NCI-H187 (cell line): ENCODE results near the gene JADE3.
"Not testable (repeated sequence)": the region's sequence is repeated elsewhere in the genome, so short reads cannot be mapped to it uniquely, and the experiment has no call there.

ENCODE experiments used
- DNase-seq, 2 experiments: peaks; one replicate each; lab custom pipeline; 2025; lab: John Stamatoyannopoulos, UW

JADE3 gene

DNA sequence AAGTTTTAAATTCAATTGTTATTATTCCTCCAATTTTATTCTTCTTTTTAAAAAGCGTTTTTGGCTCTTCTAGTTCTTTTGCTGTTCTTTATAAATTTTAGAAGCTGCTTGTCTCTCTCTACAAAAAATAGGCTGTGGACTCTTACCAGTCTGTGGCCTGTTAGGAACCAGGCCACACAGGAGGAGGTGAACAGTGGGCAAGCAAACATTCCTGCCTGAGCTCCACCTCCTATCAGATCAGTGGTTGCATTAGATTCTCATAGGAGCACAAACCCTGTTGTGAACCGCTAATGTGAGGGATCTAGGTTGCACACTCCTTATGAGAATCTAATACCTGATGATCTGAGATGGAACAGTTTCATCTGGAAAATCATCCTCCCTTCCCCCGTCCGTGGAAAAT lies 23.1 kb downstream of the JADE3 start:
- DNase-seq = no peak

DNA sequence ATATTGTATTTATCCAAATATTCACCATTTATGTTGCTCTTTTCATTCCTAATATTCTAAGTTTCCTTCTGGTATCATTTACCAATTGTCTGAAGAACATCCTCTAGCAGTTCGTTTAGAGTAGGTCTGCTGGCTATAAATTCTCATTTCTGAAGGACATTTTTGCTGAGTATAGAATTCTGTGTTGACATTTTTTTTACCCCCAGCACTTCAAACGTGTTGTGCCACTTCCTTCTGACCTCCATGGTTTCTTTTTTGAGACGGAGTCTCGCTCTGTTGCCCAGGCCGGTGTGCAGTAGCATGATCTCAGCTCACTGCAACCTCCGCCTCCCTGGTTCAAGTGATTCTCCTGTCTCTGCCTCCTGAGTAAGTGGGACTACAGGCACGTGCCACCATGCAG lies 26.4 kb downstream of the JADE3 start:
- DNase-seq = no peak

DNA sequence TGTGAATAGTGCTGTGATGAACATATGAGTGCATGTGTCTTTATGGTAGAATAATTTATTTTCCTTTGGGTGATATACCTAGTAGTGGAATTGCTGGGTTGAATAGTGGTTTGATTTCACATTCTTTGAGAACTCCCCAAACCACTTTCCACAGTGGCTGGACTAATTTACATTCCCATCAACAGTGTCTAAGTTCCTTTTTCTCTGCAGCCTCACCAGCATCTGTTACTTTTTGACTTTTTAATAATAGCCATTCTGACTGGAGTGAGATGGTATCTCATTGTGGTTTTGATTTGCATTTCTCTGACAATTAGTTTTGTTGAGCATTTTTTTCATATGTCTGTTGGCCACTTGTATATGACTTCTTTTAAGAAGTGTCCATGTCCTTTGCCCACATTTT lies 29.1 kb downstream of the JADE3 start:
- no peak for DNase-seq

DNA sequence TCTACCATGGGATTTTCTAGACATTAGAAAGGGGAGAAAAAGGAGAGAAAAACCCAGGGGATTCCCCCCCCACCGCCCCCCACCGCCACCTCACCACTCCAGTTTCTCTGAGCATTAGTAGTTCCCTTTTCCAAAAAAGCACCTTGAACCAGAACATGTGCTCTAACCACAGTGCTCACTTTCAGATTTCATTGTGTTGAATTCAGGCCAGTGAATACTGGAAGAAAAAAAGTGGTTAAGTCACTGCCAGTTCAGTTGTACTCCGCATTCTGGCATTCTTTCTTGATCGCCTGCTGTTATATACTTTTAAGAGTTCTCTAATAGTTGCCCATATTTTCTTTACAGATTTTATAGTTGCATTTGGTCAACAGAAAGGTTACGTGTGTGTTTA lies 40.9 kb downstream of the JADE3 start:
- DNase-seq = no peak

DNA sequence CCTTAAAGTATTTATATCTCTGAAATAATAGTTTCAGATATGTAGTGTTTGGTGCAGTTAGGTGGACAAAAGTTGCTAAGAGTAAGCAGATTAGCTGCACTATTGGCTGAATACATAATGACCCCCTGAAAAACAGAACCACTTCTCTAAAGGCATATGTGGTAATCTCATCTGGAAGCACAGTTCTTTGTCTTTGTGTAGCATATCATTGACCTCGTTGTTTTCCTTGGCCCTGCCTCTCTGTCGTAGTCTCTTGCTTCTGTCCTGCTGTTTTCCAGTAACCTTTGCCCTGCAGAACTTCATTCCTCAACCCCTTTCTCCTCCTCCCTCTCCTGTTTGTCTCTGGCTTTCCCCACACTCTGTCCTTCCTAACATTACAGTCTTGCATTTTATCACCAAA lies 41.4 kb downstream of the JADE3 start:
- DNase-seq = no peak

DNA sequence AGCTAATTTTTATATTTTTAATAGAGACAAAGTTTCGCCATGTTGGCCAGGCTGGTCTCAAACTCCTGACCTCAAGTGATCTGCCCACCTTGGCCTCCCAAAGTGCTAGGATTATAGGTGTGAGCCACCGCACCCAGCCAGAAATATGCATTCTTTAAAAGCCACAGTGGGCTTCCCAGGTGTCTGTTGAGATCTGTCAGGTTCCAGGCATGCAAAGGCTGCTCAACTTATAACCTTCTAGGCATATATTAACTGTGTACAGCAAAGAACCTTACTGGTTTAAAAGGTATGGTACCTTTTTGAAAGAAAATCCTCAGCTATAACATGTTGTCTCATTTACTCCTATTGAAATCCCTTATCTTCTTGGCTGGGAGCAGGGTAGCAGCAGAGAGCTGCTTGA lies 42.5 kb downstream of the JADE3 start:
- no peak for DNase-seq

DNA sequence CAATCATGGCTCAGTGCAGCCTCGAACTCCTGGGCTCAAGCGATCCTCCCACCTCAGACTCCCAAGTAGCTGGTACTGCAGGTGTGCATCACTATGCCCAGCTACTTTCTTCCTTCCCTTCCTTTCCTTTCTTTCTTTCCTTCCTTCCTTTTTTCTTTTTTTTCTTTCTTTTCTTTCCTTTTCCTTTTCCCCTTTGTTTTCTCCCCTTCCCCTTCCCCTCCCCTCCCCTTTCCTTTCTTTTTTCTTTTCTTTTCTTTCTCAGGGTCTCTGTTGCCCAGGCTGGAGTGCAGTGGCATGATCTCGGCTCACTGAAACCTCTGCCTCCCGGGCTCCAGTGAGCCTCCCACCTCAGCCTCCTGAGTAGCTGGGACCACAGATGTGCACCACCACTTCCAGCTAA lies 44.4 kb downstream of the JADE3 start:
- DNase-seq = not testable (repeated sequence)

DNA sequence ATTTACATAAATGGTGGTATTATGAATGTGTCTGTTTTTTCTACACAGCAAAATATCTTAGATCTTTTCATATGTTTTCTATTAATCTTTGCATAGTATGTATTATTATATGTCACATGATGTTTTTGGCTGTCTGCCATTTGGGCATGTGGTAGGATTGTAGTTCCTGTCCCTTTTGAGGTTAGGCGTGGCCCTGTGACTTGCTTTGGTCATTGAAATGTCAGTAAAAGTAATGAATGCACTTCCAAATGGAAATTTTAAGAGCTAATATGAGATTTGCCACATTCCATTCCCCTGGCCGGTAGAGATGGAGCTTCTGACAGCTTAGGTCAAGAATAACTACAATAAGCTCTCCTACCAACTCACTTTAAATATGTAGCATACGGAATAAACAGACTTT lies 45.1 kb downstream of the JADE3 start:
- no peak for DNase-seq

DNA sequence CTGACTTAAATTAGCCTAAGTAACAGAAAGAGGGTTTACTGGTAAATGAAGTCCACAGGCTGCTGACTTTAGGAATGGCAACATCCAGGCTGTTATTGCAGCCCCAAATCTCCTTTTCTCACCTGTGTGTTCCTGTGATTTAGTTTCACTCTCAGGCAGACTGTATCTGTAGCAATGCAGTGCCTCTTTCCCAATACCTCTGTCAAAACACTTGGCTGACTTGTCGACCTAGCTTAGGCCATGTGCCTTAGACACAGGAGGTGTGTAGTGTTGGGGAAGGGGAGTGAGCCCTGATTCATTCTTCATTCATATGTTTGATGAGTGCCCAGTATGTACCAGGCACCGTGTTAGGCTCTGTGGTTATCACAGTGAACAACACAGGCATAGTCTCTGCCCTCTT lies 46.9 kb downstream of the JADE3 start:
- no peak for DNase-seq

DNA sequence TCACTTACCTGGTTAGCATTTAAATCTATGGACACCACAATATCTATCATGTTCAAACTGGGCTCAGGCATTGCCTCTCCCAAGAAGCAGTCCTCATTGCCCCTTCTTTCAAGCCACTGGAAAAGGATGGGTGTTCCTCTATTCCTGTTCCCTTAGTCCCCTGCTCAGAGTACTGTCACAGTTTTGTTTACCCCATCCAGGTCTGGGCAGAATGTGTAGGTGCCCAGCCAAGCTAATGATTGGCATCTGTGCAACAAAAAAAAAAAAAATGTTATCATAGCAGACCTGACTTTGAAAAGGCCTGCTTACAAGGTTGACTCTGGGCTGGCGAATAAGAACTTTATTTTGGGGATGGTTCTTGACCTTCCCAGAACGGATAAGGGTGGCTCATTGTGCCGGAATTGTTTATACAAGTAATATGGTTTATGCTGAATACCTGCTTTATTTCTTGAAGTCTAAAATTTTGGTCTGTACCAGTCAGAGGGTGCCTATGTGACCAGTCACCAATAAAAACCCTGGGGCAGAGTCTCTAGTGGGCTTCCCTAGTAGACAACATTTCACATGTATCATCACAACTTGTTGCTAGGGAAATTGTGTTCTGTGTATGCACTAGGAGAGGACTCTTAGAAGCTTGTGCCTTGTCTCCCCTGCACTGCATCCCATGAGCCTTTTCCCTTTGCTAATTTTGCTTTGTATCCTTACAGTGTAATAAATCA lies 47.9 kb downstream of the JADE3 start:
- no peak for DNase-seq

DNA sequence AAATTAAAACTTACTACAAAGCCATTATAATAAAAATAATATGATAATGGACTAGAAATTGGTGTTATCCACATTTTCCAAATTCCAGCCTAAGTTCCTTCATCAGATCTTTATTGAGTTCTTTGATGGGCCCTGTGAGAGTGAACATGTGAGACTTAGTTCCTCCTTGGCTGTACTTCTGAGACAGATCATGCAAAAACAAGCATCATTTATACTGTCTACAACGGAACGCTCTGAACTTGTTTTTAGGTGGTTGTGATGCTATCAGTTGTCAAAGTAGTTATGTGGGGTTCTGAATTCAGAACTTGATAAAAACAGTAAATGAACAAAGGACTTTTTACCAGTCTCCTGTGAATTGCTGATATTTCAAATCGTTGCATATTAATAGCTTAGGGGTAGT lies 48.9 kb downstream of the JADE3 start:
- DNase-seq = no peak

DNA sequence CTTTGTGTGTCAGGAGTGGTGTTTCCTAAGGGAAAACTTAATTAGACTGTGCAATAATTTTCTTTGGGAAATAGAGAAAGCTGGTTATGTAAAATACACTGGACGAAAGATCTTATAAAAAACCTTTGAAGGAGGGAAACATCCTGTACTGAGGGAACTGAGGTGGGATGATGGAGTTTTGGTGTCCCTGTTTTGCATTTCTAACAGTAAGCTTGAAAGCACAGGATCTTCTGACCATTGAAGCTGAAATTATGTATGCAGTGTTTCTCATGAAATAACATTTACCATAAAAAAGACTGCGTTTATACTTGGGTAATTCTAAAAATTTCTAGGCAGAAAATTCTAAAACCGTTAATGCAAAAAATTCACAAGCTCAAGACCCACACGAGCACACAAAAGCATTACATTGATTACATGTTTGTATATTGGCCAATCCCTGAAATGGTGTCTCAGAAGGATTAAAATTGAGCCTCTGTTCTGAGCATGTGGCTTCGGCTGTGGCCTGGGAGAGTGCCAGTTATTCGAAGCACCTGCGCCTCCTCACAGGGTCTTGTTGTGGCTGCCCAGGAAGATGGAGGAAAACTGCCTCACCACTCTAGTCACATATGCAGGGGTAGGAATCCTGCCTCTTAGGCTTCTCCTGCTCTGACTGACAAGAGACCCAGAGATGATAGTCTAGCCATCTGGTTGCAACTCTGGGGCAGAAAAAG lies 49.5 kb downstream of the JADE3 start:
- DNase-seq = no peak

DNA sequence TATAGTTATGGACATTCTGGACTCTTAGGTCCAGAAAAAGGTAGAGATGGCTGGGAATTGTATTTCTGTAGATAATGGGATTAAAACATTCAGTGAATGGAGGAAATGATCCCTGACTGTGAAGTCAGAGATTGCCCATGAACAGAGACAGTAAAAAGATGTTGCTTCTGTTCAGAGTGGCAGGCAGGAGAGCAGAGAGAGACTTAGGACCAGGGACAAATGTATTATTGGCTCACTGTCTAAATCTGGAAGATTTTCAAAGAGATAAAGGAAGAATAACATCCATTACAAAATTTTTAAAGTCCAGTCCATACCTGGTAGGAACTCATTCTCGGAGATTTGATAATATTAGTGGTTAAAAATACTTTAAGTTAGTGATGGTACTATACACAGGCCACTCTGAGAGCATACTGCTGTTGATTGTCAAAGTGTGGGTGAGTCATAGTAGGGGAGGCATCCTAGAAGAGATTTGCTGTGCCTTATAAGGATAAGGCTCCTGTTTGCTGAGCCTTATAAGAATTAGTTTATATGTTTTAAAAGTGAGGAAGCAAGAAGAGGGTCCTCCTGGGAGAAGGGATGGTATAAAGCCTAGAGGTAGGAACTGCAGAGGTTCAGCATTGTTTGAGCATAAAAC lies 53.0 kb downstream of the JADE3 start:
- no peak for DNase-seq

DNA sequence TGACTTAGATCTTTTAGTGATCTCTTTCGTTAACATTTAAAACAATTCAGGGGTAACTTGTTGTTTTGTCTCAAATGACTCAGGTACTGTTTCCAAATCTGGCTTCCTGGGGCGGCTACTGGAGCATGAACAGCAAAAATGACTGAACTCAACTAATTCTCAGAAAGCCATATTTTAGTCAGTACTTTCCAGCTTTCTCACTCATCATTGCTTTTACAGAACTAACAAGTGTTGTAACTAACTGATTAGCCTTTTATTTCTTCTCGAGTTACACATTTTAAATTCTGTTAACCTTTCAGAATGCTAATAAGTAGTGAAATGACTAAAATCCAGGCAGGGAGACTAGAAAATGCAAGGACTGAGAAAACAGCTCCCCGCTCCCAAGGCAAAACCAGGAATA lies 55.3 kb downstream of the JADE3 start:
- no peak for DNase-seq

DNA sequence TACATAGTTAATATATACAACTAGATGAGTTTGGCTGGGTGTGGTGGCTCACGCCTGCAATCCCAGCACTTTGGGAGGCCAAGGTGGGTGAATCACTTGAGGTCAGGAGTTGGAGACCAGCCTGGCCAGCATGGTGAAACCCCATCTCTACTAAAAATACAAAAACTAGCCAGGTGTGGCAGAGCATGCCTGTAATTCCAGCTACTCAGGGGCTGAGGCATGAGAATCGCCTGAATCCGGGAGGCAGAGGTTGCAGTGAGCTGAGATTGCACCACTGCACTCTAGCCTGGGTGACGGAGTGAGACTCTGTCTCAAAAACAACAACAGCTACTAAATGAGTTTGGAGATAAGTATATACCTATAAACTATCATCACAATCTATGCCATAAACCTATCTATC lies 64.8 kb downstream of the JADE3 start:
- DNase-seq = not testable (repeated sequence)

DNA sequence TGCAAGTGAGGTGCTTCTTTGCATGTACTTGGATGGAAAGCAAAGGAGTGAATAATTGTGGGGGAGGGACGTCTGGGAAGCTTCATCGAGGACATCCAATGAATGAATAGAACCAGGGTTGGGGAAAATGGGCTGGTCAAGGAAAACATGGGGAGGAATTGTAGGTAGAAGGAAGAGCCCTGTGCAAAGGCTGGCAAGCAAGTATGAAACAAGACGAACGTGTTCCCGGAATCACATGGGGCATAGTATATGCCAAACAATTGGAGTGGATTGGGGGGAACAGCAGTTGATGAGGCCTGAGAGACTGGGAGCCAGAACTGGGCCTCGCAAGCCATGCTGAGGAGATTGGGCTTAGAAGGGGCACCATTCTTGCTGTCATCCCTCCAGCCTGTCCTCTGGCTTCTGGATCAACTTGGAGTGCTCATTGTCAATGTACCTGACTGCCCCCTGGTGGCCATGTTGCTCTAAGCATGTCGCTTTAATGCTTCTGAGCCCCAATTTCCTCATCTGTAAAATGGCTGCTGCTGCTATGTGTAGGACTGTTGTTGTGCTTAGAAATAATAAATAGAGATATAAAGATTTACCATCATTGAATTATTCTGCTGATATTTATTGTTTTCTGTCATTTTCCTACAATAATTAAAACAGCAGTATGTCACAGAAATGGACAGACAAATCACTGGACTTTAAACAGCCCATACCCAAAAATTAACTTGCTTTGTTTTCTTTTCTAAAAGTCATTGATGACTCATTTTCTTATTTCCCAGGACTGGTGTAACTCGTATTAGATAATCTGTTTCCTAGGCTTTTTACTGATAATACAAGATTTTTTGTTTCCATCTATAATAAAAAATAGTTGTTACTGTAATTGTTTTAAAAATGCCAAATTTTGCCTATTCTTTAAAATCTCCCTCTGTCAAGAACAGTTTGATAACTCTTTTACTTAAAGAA lies 66.4 kb downstream of the JADE3 start:
- peak in 1 of 2 experiments; percentile 4 for DNase-seq

DNA sequence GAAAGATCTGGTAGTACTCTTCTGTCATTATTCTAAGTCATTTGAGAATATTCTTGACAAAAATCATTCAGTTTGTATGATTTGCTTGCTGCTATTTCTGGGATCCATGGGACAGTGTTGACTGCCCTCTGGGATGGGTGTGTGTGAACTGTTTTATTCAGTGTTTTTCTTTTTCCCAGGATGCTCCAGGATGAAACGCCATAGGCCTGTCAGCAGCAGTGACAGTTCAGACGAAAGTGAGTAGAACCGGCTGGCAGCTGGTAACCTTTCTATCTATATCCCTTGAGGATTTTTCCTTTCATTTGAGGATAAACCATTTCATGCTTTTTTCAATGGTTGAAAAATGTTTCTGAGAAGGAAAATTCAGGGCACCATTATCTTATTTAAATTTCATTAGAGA lies 72.5 kb downstream of the JADE3 start:
- no peak for DNase-seq

DNA sequence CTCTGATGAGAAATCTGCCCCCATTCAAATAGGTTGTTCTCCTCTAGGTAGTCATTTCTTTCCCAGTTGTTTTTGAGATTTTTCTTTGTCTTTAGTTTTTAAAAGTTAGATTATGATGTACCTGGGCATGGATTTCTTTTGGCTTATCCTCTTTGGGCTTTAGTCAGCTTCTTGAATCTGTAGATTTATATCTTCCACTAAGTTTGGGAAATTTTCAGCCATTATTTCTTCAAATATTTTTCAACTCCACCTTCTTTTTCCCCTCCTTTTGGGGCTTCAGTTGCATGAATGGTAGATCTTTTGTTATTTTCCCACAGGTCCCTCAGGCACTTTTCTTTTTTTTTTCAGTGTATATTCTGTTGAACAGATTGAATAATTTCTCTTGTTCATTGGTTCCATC lies 77.3 kb downstream of the JADE3 start:
- DNase-seq = no peak

DNA sequence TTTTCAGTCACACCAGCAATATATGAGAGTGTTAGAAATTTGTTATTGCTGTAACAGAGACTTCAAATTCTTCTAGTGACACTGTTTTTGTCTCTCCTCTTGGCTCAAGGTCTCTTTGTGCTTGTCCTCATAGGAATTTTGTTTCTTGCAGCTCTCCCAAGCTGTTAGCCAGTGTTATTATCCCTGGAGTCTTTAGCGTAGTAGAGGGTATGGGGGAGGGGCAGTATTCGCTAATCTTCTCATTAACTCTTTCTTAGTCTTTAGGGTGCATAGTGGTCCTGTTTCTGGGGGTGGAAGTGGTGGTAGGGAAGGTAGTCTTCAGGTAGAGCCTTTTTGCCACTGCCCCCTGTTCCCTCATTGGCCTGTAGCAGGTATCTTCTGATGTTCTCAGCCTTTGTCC lies 79.4 kb downstream of the JADE3 start:
- DNase-seq = no peak

DNA sequence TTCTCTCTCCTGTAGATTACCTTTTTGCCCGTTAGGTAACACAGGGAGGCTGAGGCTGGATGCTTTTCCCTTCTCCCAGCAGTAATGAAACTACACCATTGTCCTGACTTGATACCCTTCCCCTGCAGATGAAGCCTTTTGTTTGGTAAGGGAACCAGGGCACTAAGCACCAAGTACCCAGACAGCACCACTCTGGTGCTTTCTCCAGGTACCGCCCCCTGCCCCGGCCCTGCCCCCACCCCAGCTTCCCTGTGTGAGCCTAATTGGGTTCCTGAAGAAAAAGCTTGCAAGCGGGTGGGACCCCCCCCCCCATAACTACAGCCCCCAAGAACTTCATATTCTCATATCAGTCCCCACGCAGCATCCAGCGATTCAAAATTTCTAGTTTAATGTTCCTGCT lies 79.8 kb downstream of the JADE3 start:
- no peak for DNase-seq

DNA sequence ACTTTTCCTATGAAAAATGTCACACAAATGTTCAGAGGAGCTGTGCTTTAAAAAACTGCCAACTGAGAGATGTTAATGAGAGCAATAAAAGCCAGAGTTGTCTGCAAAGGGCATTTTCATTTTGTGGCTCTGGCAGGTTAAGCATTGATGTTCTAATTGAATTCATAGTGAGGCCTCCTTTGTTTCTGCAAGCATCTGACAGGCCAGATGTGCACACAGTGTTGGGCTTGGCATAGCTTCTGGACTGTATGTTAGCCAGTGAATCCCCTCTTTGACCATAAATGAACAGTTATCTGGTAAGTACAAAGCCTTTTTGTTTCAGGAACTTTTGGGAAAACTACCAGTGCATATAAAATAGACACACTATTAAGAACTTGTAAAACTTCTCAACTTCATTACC lies 81.9 kb downstream of the JADE3 start:
- DNase-seq = no peak

DNA sequence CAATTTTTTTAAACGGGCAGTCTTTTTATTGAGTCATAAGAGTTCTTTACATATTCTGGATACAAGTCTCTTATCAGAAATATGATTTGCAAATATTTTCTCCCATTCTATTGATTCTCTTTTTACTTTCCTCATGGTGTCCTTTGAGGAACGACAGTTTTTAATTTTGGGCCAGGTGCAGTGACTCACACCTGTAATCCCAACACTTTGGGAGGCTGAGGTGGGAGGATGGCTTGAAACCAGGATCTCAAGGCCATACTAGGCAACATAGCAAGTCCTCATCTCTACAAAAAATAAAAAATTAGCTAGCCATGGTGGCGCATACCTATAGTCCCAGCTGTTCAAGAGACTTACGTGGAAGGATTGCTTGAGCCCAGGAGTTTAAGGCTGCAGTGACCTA lies 99.9 kb downstream of the JADE3 start:
- no peak for DNase-seq
